NB4 (cell line): ENCODE data around the gene NPR3.

Experiments
- CTCF ChIP-seq: IDR thresholded peaks from one replicate; pipeline ENCODE4 v1.5.1; 2012; ENCODE audit warnings: low read depth, low read length
- MAX ChIP-seq: IDR thresholded peaks from 2 replicates; pipeline ENCODE4 v1.6.1; 2011; ENCODE audit warnings: low read depth, low read length
- MYC ChIP-seq: IDR thresholded peaks from 2 replicates; pipeline ENCODE4 v1.6.1; 2011; ENCODE audit warnings: low read depth, low read length
- POLR2A ChIP-seq: IDR thresholded peaks from 2 replicates; pipeline ENCODE4 v1.6.1; 2011; ENCODE audit warnings: mild to moderate bottlenecking; ENCODE audit not compliant: insufficient read length; ENCODE audit errors: extremely low read depth

GRCh38 chr5:32753051-32753450, 41.9 kb downstream of the NPR3 start:
- TF ChIP-seq CTCF (no peak), MYC (no peak), MAX (no peak), POLR2A (no peak)
